ENCODE data around the gene NBR1. TPM values are rescaled to one million over a fixed set of nuclear protein-coding genes. Genes with fewer than 3 reads are reported as not detected.
"Not testable (repeated sequence)": the region's sequence is repeated elsewhere in the genome, so short reads cannot be mapped to it uniquely, and the experiment has no call there.

The NBR1 gene
- total RNA-seq, 4 donors from 2014 or later = 30.6 to 61.6 (median 42.0) TPM

GRCh38 chr17:43171586-43172487 is 823 bp downstream of the NBR1 start:
- peaks cover 25 to 70% (median 57%) of the 10 kb centered on the region in 3 donors for H3K4me1 ChIP-seq
- no peaks in the 10 kb centered on the region for H3K27me3 ChIP-seq
- no peaks in the 10 kb centered on the region for H3K9me3 ChIP-seq
- peaks cover 0 to 14% (median 0%) of the 10 kb centered on the region in 3 donors for H3K36me3 ChIP-seq
- 4 to 9% methylated on average over 12 of the region's 12 CpGs for WGBS, 2 donors
- no peak for TF ChIP-seq CTCF (IDR thresholded peaks at IDR 0.05)
- no peak for TF ChIP-seq POLR2A (IDR thresholded peaks at IDR 0.05)
- H3K4me3 ChIP-seq = peak overlapping the region; percentile 61 to 97 (median 82)
- H3K27ac ChIP-seq = peak overlapping the region; percentile 94 to 100 (median 98)
- intact Hi-C loops (cut with DNase I) = loop anchor here (5.0 kb wide), 1 partner anchor 45 kb away; the partner anchor contains the start of gene BRCA1
- no peak for DNase-seq

GRCh38 chr17:43175213-43176118 is 4.5 kb downstream of the NBR1 start:
- WGBS, 2 donors = 58 to 65% methylated on average over 4 of the region's 4 CpGs
- DNase-seq = no peak
- intact Hi-C loops (cut with DNase I) = no loop called here
- Histone ChIP-seq H3K4me1 (peaks cover 18 to 67% (median 47%) of the 10 kb centered on the region in 3 donors), H3K4me3 (no peak overlapping the region), H3K9me3 (no peaks in the 10 kb centered on the region), H3K36me3 (peaks cover 8 to 45% (median 11%) of the 10 kb centered on the region in 3 donors), H3K27me3 (no peaks in the 10 kb centered on the region), H3K27ac (peak overlapping the region in 3 of 4 donors; percentile 0 to 17 (median 15))
- no peak for TF ChIP-seq POLR2A (IDR thresholded peaks at IDR 0.05)
- no peak for TF ChIP-seq CTCF (IDR thresholded peaks at IDR 0.05)

- peaks cover 18 to 67% (median 47%) of the 10 kb centered on the region in 3 donors for H3K4me1 ChIP-seq
- intact Hi-C loops (cut with DNase I) = no loop called here
- DNase-seq = no peak
- peak overlapping the region in 3 of 4 donors; percentile 0 to 17 (median 15) for H3K27ac ChIP-seq
- H3K4me3 ChIP-seq = no peak overlapping the region
- TF ChIP-seq CTCF (IDR thresholded peaks at IDR 0.05) (no peak), POLR2A (IDR thresholded peaks at IDR 0.05) (no peak)
- no peaks in the 10 kb centered on the region for H3K27me3 ChIP-seq
- H3K36me3 ChIP-seq = peaks cover 8 to 52% (median 12%) of the 10 kb centered on the region in 3 donors
- 44 to 66% methylated on average over 2 of the region's 2 CpGs for WGBS, 2 donors
- no peaks in the 10 kb centered on the region for H3K9me3 ChIP-seq
Measured at GRCh38 chr17:43176119-43176570, 5.1 kb downstream of the NBR1 start.

- TF ChIP-seq CTCF (IDR thresholded peaks at IDR 0.05) (no peak), POLR2A (IDR thresholded peaks at IDR 0.05) (no peak)
- H3K27ac ChIP-seq = no peak overlapping the region
- intact Hi-C loops (cut with DNase I) = no loop called here
- no peaks in the 10 kb centered on the region for H3K9me3 ChIP-seq
- peaks cover 16 to 99% (median 31%) of the 10 kb centered on the region in 3 donors for H3K36me3 ChIP-seq
- DNase-seq = no peak
- WGBS, 2 donors = 89 to 91% methylated on average over 3 of the region's 3 CpGs
- H3K27me3 ChIP-seq = no peaks in the 10 kb centered on the region
- H3K4me3 ChIP-seq = no peak overlapping the region
- H3K4me1 ChIP-seq = no peaks in the 10 kb centered on the region
Measured at GRCh38 chr17:43183921-43184320, 12.9 kb downstream of the NBR1 start.

- H3K9me3 ChIP-seq; intact Hi-C loops (cut with DNase I); H3K4me1 ChIP-seq; H3K27me3 ChIP-seq; H3K4me3 ChIP-seq; DNase-seq; H3K27ac ChIP-seq: not testable (repeated sequence)
- H3K36me3 ChIP-seq = peaks cover 13 to 99% (median 52%) of the 10 kb centered on the region in 3 donors
- whole genome bisulfite sequencing, 2 donors = 92 to 93% methylated on average over 4 to 5 of the region's 5 CpGs
Measured at GRCh38 chr17:43186656-43187055, 15.6 kb downstream of the NBR1 start.

Data from esophagus squamous epithelium (tissue), 5 donors.